HepG2 (cell line): ENCODE results near the gene PLN. TPM values are rescaled to one million over a fixed set of nuclear protein-coding genes. Genes with fewer than 3 reads are reported as not detected.

ENCODE experiments used
- ATAC-seq: fragments of 200-7000 bp; cut with Tn5 transposase; 3 replicates; pipeline ENCODE4 v1.9.1; 2020; ENCODE audit warnings: mild to moderate bottlenecking, moderate library complexity
- BruUV-seq: library from RNA; stranded (reverse); fragments of 400-500 nt; replicated peaks from 2 replicates; lab custom pipeline; 2021; lab: Mats Ljungman, UMichigan
- CTCF ChIA-PET: fragments of 300-600 bp; formaldehyde crosslinking; extraction: SDS; loops from one replicate; lab custom pipeline; 2021; ENCODE audit warnings: low total read pairs, inconsistent platforms, low intra/inter-chr PET ratio; lab: Yijun Ruan, JAX
- POLR2A ChIA-PET: fragments of 350-600 bp; sonication (Branson Sonifier 250); formaldehyde crosslinking; loops from one replicate; lab custom pipeline; 2020; ENCODE audit warnings: antibody characterized with exemption, inconsistent platforms; lab: Yijun Ruan, JAX
- DNase-seq: peaks from one replicate; pipeline ENCODE4 v3.0.0-alpha.2; 2015; ENCODE audit warnings: low spot score
- FAIRE-seq: peaks from 3 replicates; lab custom pipeline; 2011; peaks lifted over from hg19 to GRCh38; lab: Jason Lieb, UNC
- H2AFZ ChIP-seq: one replicate; pipeline ENCODE4 v1.6.1; 2011; ENCODE audit warnings: low read length, inconsistent platforms
- H3K27ac ChIP-seq: fragments of 300-600 bp; 3 replicates; pipeline ENCODE4 v1.8.0; 2011; ENCODE audit warnings: mixed run types, mild to moderate bottlenecking, mixed read lengths, low read length, inconsistent platforms; ENCODE audit not compliant: insufficient read depth; ENCODE audit errors: extremely low read length
- H3K27me3 ChIP-seq, 2 experiments: fragments of 200-600 bp in 1 of 2; 2 replicates in 1 of 2; 3 replicates in 1 of 2; pipeline versions ENCODE4 v1.6.0 to v1.8.0; 2011; ENCODE audit warnings: low read length in 2 of 2, mild to moderate bottlenecking in 2 of 2, moderate library complexity in 2 of 2, inconsistent platforms in 1 of 2; ENCODE audit not compliant: insufficient read depth in 2 of 2, control insufficient read depth in 1 of 2
- H3K36me3 ChIP-seq, 2 experiments: fragments of 200-600 bp in 1 of 2; replicated peaks in 1 of 2; 2 replicates in 1 of 2; 3 replicates in 1 of 2; pipeline versions ENCODE4 v1.5.1 to v1.8.0; 2011; ENCODE audit warnings: low read length in 2 of 2, inconsistent platforms in 1 of 2; ENCODE audit not compliant: insufficient read depth in 2 of 2, control insufficient read depth in 1 of 2
- H3K4me1 ChIP-seq: 2 replicates; pipeline ENCODE4 v1.5.1; 2012; ENCODE audit warnings: low read length, inconsistent platforms; ENCODE audit not compliant: insufficient read depth
- H3K4me2 ChIP-seq: 2 replicates; pipeline ENCODE4 v1.6.0; 2011; ENCODE audit warnings: low read depth, low read length, inconsistent platforms
- H3K4me3 ChIP-seq, 3 experiments: fragments of 200-600 bp in 1 of 3; sonication (generic), shearing (Covaris generic) in 1 of 3; replicated peaks in 1 of 3; 2 replicates each; pipeline ENCODE4 v1.5.1; 2011 to 2016; ENCODE audit warnings: low read length in 3 of 3, inconsistent platforms in 2 of 3, low read depth in 2 of 3, mild to moderate bottlenecking in 2 of 3, control low read depth in 1 of 3, mixed read lengths in 1 of 3; ENCODE audit not compliant: insufficient read depth in 1 of 3
- H3K79me2 ChIP-seq: one replicate; pipeline ENCODE4 v1.6.1; 2011; ENCODE audit warnings: low read length, inconsistent platforms; ENCODE audit not compliant: insufficient read depth
- H3K9ac ChIP-seq: 2 replicates; pipeline ENCODE4 v1.6.0; 2011; ENCODE audit warnings: mild to moderate bottlenecking, low read depth, low read length, inconsistent platforms; ENCODE audit not compliant: insufficient read depth
- H3K9me3 ChIP-seq: 2 replicates; pipeline ENCODE4 v1.5.1; 2012; ENCODE audit warnings: mild to moderate bottlenecking, low read length
- H4K20me1 ChIP-seq: 2 replicates; pipeline ENCODE4 v1.6.0; 2011; ENCODE audit warnings: inconsistent platforms, mild to moderate bottlenecking, low read length, moderate library complexity; ENCODE audit not compliant: insufficient read depth
- ARID4A ChIP-seq: sonication (generic); formaldehyde crosslinking; IDR thresholded peaks from 2 replicates; pipeline ENCODE4 v1.5.0; 2020; ENCODE audit warnings: mild to moderate bottlenecking, missing genetic modification reagents, borderline replicate concordance
- MTERF4 ChIP-seq: sonication (generic); formaldehyde crosslinking; IDR thresholded peaks from 2 replicates; pipeline ENCODE4 v1.8.0; 2023; ENCODE audit warnings: mild to moderate bottlenecking, missing genetic modification reagents
- REL ChIP-seq: sonication (generic); formaldehyde crosslinking; conservative IDR thresholded peaks from 2 replicates; pipeline ENCODE4 v1.8.0; 2022; ENCODE audit warnings: mild to moderate bottlenecking, missing genetic modification reagents, moderate library complexity
- RFX5 ChIP-seq: IDR thresholded peaks from 2 replicates; pipeline ENCODE4 v1.6.1; 2011; ENCODE audit warnings: low read depth, low read length, improper control_type of control experiment
- ZNF441 ChIP-seq: sonication (generic); formaldehyde crosslinking; IDR thresholded peaks from 2 replicates; pipeline ENCODE4 v1.7.0; 2021; ENCODE audit warnings: missing genetic modification reagents, borderline replicate concordance
- ZZZ3 ChIP-seq: sonication (generic); formaldehyde crosslinking; IDR thresholded peaks from 2 replicates; pipeline ENCODE4 v1.4.0; 2020; ENCODE audit warnings: missing genetic modification reagents, mild to moderate bottlenecking, borderline replicate concordance
- WGBS: methylation state at CpG from one replicate; pipeline ENCODE4 v1.1.6; 2017; ENCODE audit warnings: low lambda C conversion rate; 5-methylcytosine and 5-hydroxymethylcytosine counted together
- in situ Hi-C: cut with HindIII; loops from 2 replicates; pipeline ENCODE4 v1.10.0; 2017; ENCODE audit warnings: low pct_unique_long_range_greater_than_20kb; ENCODE audit not compliant: extremely low pct_ligation_motif_present
- intact Hi-C: fragments of 100-400 bp; cut with micrococcal nuclease; formaldehyde crosslinking; loops from one replicate; pipeline ENCODE4 v1.10.0; 2022; ENCODE audit not compliant: unreplicated experiment
- polyA plus RNA-seq, 8 experiments: library from polyadenylated mRNA; depleted of rRNA in 3 of 8; stranded (reverse) in 7 of 8; unstranded in 1 of 8; fragments of >200 nt; fragmentation: Illumina TruSeq in 4 of 8; extraction: Trizol in 4 of 8; gene quantifications; 2 replicates each; pipeline versions ENCODE4 v1.2.1 to v1.2.3, GENCODE V29; 2011 to 2016; ENCODE audit warnings: low read depth in 4 of 8, missing spikeins in 1 of 8, mixed read lengths in 1 of 8; ENCODE audit not compliant: insufficient read depth in 1 of 8
- total RNA-seq, 5 experiments: library from RNA; depleted of rRNA; stranded (reverse); fragments of >200 nt; fragmentation: Illumina TruSeq; extraction: Trizol; gene quantifications; 2 replicates each; pipeline ENCODE4 v1.2.3, GENCODE V29; 2016; ENCODE audit warnings: low read depth in 1 of 5
- TF ChIP-seq, protein P1 (sequence below), 2 experiments: IDR thresholded peaks; 2 replicates each; pipeline ENCODE4 v1.6.1; 2011 to 2012; ENCODE audit warnings: low read length in 2 of 2, borderline replicate concordance in 1 of 2, low read depth in 1 of 2, mild to moderate bottlenecking in 1 of 2, moderate library complexity in 1 of 2

The PLN gene
- total and polyA plus RNA-seq, 2 of the 13 experiments (the other 11 are each of a cell fraction or from before 2014, with no cell fraction given): not detected

- no TSS peak for BruUV-seq
- POLR2A ChIA-PET: no interaction called here
- no peaks in the 10 kb centered on the region for H3K9me3 ChIP-seq
- H3K79me2 ChIP-seq: no peaks in the 10 kb centered on the region
- in situ Hi-C loops: loop anchor here (25.0 kb wide), 2 partner anchors 598 to 748 kb away; no protein-coding TSS in a partner anchor
- no peaks in the 10 kb centered on the region for H4K20me1 ChIP-seq
- H2AFZ ChIP-seq: no peak overlapping the region
- no peak for ATAC-seq
- H3K27me3 ChIP-seq: no peaks in the 10 kb centered on the region; a peak in 1 of 5 replicates
- no peak for FAIRE-seq
- no peak overlapping the region for H3K9ac ChIP-seq
- intact Hi-C loops: loop anchor here (10.0 kb wide), 1 partner anchor 1130 kb away; no protein-coding TSS in a partner anchor
- H3K27ac ChIP-seq: no peak overlapping the region
- no peak for TF ChIP-seq ZNF441
- no peak for TF ChIP-seq RFX5
- no peak for TF ChIP-seq REL (CRISPR knock-in tag)
- TF ChIP-seq, protein P1, sequence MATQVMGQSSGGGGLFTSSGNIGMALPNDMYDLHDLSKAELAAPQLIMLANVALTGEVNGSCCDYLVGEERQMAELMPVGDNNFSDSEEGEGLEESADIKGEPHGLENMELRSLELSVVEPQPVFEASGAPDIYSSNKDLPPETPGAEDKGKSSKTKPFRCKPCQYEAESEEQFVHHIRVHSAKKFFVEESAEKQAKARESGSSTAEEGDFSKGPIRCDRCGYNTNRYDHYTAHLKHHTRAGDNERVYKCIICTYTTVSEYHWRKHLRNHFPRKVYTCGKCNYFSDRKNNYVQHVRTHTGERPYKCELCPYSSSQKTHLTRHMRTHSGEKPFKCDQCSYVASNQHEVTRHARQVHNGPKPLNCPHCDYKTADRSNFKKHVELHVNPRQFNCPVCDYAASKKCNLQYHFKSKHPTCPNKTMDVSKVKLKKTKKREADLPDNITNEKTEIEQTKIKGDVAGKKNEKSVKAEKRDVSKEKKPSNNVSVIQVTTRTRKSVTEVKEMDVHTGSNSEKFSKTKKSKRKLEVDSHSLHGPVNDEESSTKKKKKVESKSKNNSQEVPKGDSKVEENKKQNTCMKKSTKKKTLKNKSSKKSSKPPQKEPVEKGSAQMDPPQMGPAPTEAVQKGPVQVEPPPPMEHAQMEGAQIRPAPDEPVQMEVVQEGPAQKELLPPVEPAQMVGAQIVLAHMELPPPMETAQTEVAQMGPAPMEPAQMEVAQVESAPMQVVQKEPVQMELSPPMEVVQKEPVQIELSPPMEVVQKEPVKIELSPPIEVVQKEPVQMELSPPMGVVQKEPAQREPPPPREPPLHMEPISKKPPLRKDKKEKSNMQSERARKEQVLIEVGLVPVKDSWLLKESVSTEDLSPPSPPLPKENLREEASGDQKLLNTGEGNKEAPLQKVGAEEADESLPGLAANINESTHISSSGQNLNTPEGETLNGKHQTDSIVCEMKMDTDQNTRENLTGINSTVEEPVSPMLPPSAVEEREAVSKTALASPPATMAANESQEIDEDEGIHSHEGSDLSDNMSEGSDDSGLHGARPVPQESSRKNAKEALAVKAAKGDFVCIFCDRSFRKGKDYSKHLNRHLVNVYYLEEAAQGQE (IDR thresholded peaks at IDR 0.05; ENCODE audit: borderline replicate concordance in 1 of 2, low read depth in 1 of 2, low read length in 2 of 2): no peak
- TF ChIP-seq MTERF4 (CRISPR knock-in tag): no peak
- no peak for TF ChIP-seq ZZZ3 (CRISPR knock-in tag)
- TF ChIP-seq ARID4A (CRISPR knock-in tag): no peak
- CTCF ChIA-PET: no interaction called here
- no peaks in the 10 kb centered on the region for H3K4me1 ChIP-seq
- no peak for DNase-seq
- no peak overlapping the region for H3K4me2 ChIP-seq
- WGBS: 69% methylated on average over 5 of the region's 5 CpGs
- H3K36me3 ChIP-seq: no peaks in the 10 kb centered on the region
- no peak overlapping the region for H3K4me3 ChIP-seq
These were observed 36.8 kb downstream of the PLN start for GRCh38 chr6:118584911-118585310.
